SK-N-SH (cell line): ENCODE data around the gene GJB2.

Source experiments
- EP300 ChIP-seq, 2 experiments: IDR thresholded peaks; 2 replicates each; pipeline versions ENCODE4 v1.4.0 to v1.6.1; 2012; ENCODE audit warnings: borderline replicate concordance in 1 of 2, low read depth in 1 of 2, low read length in 1 of 2
- MXI1 ChIP-seq: IDR thresholded peaks from 2 replicates; pipeline ENCODE4 v1.6.1; 2012; ENCODE audit warnings: mild to moderate bottlenecking, low read depth, low read length, improper control_type of control experiment
- POLR2AphosphoS5 ChIP-seq: IDR thresholded peaks from 2 replicates; pipeline ENCODE4 v1.6.1; 2012; ENCODE audit warnings: low read depth, low read length
- TAF1 ChIP-seq: IDR thresholded peaks from 2 replicates; pipeline ENCODE4 v1.6.1; 2012; ENCODE audit warnings: low read depth, mild to moderate bottlenecking, low read length, moderate library complexity, borderline replicate concordance
- TEAD4 ChIP-seq: IDR thresholded peaks from 2 replicates; pipeline ENCODE4 v1.4.0; 2012; ENCODE audit warnings: mild to moderate bottlenecking, borderline replicate concordance; ENCODE audit not compliant: insufficient read depth
- YY1 ChIP-seq: IDR thresholded peaks from 2 replicates; pipeline ENCODE4 v1.4.0; 2012; ENCODE audit warnings: low read depth, mild to moderate bottlenecking
- TF ChIP-seq, protein P1 (sequence below): fragments of 200-600 bp; sonication (generic); IDR thresholded peaks from 2 replicates; pipeline ENCODE4 v1.6.1; 2017; ENCODE audit warnings: antibody characterized with exemption, mild to moderate bottlenecking, moderate library complexity

DNA sequence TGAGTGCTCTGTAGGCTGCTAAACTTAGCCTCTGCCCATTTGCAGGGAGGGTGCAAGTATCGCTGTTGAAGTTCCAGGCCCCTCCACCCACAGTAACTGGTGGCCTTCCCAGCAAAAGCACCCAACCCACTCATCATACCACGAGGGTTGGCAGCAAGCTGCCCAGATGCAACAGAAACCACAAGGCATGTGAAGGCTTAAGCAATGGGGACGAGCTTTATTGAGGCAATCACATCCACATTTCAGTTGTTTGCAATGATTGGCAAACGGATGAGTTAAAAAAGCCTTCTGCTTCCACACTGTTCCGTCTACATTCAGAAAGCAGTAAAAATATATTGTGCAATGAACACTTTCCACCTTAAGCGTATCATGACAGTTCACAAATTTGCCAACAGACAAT is 29.0 kb upstream of the GJB2 start:
- TF ChIP-seq, protein P1, sequence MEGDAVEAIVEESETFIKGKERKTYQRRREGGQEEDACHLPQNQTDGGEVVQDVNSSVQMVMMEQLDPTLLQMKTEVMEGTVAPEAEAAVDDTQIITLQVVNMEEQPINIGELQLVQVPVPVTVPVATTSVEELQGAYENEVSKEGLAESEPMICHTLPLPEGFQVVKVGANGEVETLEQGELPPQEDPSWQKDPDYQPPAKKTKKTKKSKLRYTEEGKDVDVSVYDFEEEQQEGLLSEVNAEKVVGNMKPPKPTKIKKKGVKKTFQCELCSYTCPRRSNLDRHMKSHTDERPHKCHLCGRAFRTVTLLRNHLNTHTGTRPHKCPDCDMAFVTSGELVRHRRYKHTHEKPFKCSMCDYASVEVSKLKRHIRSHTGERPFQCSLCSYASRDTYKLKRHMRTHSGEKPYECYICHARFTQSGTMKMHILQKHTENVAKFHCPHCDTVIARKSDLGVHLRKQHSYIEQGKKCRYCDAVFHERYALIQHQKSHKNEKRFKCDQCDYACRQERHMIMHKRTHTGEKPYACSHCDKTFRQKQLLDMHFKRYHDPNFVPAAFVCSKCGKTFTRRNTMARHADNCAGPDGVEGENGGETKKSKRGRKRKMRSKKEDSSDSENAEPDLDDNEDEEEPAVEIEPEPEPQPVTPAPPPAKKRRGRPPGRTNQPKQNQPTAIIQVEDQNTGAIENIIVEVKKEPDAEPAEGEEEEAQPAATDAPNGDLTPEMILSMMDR: no peak
- no peak for TF ChIP-seq TAF1
- TF ChIP-seq MXI1: no peak
- no peak for TF ChIP-seq TEAD4
- no peak for TF ChIP-seq YY1
- TF ChIP-seq POLR2AphosphoS5: no peak
- TF ChIP-seq EP300 (IDR thresholded peaks at IDR 0.05; ENCODE audit: borderline replicate concordance in 1 of 2, low read depth in 1 of 2, low read length in 1 of 2): no peak
